GM04504 (cell line): ENCODE results near the gene CDH10.

ENCODE experiments used
- DNase-seq: peaks from one replicate; pipeline ENCODE4 v3.0.0-alpha.2; 2012; ENCODE audit warnings: low read depth

Gene CDH10

DNA sequence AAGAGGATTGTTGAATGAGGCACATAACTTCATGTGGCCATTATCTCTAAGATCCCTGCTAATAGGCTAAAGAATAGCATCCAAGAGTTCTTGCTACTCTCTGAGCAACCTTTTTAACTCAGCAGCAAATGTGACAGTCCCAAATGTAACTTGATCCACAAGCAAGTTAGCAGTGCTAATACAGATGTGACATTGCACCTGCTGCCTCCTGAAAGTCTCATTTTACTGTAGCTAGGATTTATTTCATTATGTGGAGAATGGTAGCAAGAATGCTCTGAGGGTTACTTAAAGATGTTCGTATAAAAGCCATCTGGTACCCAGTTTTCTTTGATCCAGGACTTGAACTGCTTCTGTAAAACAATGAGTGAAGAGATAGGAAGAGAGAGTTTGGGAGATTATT is 45.8 kb downstream of the CDH10 start:
- DNase-seq: no peak

DNA sequence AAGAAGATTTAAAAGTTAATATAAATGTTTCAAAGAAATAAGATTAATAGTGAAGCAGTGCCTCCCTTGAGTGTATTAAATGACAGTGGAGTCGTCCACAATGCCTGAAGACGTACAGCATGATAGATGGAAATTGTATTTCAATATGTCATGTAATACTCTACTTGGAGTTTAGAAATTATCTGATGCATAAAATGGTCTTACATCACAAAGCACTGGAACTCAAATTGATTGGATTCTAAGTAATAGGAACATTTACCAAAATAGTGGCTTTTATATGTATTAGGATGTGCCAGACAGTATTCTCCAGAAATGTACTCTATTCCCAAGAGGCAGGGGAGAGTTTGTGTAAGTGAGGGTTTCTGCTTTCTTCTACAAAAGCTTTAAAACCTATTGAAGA is 49.4 kb downstream of the CDH10 start:
- no peak for DNase-seq

DNA sequence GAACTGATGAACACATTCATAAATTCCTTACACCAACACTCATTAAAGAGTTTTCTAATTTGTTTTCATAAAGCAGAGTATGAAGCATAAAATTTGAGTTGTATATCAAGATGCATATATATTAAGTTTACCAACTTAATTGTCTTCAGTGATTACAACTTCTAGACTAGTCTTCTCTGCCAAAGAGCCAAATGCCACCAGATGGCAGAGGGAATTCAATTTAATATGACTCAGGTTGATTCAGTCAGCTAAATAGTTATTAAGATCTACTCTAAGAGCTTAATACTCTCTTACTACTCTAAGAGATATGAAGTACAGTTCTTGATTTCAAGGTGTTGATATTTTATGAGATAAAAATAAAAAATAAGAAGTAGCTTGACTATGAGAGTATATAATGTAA is 53.4 kb downstream of the CDH10 start:
- no peak for DNase-seq

DNA sequence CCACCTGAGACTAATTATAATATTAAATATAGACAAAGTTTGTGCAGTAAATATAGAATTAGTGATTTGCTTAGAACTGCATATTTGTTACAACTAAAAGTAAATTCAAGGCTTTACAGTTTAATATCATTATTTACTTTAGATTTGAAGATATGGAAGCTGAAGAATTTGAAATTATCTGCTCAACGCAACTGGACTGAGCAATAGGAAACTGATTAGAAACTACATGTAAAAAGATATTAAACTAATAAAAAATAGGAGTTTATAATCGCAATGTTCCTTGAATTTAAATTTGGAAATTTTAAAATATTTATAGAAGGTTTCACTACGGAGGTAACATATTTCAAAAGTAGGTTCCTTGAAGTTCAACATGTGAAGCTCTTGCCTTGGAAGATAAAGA is 55.2 kb downstream of the CDH10 start:
- no peak for DNase-seq

DNA sequence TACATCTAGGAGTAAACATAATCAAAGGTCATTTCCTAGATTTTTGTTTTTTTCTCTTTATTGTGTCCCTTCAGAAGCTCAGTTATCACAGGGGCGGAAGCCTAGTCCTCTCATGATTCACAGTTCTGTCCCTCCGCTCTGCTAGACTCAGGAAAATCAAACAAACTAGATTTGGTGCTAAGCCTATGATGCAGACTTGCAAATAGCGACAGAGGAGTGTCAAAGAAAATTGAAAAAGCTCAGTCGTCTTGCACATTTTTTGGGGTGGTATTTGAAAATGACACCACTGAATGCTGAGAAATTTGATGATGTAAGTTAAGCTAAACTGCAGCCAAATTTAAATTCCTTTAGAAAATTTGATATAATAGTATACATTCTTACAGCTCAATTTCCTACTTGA is 59.0 kb downstream of the CDH10 start:
- DNase-seq: no peak

DNA sequence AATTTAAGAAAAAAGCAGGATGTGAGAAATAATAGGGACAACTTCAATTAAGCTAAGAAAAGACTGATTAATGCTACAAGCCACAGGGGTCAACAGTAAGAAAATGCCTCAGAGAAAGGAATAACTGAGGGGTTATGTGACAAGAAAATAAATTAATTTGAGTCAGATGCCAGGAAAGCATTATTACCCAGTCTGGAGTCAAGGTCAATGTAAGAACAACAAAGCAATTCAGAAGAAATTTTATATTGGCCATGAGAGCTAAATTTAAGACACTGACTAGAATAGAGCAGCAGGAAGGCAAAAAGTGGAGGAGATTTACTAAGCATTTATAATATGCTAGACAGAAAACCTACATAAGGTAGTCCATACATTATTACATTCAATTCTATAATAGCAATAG is 73.5 kb downstream of the CDH10 start:
- no peak for DNase-seq

DNA sequence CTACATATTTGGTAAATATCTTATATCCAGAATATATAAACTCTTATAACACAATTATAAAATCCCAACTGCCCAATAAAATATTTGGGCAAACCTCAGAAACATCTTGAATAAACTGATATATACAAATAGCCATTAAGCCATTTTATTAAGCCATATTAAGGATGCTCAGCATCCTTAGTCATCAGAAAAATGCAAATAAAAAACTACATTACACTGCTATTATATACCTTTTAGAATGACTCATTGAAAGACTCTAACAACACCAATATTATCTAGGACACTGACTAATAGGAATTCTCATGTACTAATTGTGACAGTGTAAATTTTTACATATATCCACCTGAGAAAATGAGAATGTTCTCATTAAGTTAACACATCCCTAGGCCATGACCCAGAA is 77.8 kb downstream of the CDH10 start:
- DNase-seq: no peak

DNA sequence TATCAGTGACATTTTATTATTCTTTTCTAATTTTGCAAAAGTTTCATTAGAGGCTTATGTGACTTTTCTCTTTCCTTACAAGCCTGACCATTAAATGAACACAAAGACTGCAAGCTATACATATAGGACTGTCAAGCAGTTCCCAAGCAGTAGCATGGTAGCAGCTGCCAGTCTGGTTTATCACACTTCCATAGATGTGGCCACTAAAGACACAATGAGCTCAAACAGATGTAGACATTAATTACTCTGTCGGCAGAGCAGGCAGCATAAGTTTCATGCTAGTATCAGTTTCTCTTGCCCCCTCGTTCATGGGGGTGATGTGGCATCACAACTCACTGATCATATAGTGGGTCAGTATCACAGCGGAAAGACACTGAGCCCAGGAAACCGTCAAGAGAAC is 89.5 kb downstream of the CDH10 start:
- no peak for DNase-seq

DNA sequence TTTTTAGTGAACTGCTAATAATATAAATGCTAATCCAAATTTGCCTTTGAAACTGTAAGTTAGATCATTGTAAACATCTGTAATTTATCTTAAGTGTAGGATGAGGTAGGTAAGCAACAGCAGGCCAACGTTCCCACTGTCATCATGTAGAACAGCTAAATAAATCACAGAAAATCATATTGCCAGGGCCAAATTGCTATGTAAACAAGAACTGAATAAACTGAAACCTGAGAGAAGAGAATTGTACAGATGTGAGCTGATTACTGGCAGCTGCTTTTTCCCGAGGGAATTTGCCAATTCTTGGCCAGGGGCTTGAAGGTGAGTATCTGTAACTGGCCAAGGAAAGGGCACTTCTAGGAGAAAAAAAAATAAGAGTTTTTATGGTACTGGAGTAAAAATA is 97.6 kb downstream of the CDH10 start:
- no peak for DNase-seq

DNA sequence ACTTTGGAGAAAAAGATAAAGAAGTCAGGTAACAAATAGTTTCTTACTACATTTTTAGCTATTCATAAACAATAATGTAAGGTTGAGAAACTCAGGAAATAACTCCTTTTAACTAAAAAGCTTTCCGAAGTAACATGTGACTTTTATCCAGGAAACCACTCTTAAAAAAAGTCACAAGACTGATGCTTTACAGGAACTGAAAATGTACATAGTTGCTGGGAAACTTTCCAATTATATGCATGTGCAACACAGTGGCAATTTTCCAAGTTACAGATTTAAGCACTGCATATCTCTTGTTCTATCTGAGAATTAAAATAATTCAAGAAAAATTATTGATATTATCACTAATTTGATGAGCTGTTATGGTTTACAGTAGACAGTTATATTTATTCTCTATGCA is 105.2 kb downstream of the CDH10 start:
- DNase-seq: no peak

DNA sequence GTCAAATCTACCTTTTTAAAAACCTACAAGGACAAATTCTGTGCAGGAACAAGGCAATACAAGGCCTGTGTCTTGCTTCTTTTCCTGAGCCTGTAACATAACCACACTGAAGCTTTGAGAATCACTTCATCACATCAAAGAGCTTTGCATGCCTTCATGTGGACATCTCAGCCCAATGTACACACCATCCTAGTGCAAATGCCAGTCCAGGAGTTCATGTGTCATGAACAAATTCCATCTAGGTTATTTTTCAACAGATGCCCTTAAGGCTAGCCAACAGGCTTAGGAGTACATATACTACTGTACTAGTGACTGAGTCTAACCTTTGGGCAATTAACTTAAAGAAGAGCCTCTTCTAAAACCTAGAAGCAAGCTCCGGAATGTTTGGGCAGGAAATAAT is 106.4 kb downstream of the CDH10 start:
- DNase-seq: no peak

DNA sequence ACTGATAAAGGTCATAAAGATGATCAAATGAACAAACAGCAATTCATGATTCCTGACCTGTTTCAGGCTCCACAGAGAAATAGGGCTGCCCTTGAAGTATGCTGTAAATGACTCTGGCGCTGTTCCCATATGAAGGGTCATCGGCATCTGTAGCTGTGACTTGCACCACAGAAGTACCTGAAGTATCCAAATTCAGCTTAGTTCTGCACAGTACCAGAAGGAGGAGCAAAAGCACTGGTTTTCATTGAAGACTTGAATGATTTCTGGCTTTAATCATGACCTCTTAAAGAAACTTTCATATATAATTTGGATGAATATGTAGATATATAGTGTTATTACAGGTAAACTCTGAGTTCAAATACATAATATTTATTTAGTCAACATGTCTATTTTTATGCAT is 109.1 kb downstream of the CDH10 start:
- DNase-seq: no peak

DNA sequence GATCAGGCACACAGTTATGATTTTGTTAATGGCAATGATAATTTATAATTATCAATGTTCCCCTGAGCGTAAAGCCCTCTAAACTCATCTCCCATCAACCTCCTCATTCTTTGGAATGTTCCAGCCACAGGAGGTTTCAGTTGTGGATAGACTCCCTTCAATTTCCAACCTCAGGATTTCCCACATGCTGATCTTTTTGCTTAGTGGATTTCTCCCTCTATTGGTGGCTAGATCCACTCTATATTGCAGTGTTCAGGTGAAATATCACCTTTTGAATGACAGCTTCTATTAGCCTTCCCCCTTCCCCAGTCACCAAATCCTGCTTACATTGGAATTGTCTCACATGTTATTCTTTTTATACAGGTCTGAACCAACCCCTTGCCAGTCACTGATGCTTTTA is 113.9 kb downstream of the CDH10 start:
- DNase-seq: no peak

DNA sequence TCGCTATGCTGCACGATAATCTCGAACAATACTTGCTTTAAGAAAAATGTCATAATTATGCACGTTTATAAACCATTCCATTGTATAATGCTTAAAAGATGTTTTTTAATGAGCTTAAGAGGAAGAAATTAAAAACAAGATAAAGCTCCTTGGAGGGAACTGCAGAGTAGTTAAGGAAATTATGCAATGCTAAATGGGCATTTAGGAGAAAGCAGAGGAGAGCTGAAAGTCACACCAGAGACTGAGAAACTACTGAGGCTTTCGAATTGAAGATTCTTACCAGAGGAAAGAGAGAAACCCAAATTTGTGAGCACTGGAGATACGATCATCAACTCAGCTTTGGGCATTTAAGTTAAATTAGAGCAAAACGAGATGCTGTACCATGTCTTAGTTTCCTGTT is 119.4 kb downstream of the CDH10 start:
- DNase-seq: no peak

DNA sequence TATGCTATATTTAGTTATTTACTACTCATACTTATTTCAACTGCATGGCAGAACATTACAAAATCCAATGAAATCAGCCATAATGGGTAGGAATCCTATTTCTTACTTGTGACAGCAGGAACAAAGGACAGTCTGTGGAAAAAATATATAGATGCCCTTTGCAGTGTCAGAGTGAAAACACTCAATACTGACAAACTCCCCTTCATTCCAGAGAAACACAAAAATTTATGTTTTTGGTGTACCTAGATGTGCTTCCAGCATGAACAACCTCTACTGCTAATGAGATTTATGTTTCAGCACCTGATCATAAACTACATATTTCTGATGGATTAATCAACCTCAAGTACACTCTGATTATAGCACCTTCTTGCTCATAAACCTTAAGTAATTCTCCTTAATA is 132.4 kb downstream of the CDH10 start:
- no peak for DNase-seq

DNA sequence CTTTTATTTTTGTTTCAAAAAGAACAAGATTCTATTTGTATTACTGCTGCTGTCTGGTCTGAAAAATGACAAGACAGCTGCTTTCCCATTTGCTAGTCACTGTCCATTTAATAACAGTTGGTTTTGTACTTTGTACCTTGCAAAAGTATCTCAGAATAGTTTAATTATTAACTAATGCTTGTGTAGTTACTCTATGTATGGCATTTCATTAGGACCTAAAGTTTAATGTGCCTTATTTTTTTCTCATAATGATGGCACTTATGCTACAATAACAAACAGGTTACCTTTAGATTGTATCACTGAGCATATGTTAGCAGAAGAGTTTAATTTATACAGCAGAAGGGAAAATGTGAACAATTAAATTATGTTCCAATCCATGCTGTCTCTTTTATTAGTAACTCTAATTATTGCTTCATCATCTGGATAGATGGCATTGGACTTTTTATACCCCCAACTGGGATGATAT is 134.2 kb downstream of the CDH10 start:
- DNase-seq: no peak

DNA sequence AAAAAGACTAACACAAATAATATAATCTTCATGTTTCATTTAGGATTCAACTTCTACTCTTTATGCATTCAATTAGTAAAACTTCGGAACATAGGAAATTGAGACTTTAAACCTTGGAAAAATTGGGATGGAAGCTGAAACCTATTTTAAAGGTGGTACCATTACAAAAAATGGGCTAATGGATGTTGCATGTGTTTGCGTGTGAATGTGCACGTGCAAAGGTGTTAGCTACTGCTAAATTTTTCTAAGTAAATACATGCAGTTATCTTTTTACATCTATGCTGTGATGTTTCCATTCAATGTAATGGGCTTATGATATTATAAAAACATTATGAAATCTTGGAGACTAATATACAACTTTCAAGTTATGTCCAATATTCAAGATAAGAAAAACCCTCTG is 134.8 kb downstream of the CDH10 start:
- DNase-seq: no peak

DNA sequence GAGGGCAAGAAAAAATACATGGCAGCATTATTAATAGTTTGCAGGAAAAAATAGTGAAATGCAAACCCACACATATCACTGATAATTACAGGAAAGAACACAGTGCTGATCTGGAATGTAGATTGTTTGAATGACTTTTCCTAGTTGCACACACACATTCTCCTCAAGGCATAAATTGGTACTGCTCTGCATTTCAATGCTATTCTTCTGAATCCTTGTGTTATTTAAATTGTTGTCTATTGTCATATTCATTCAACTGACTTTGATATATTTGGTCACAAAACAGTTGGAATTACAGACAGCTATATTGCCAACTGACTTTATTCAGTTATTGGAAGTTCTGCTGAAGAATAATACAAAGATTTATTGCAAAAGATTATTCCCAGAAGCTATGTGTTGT is 139.5 kb downstream of the CDH10 start:
- DNase-seq: no peak

DNA sequence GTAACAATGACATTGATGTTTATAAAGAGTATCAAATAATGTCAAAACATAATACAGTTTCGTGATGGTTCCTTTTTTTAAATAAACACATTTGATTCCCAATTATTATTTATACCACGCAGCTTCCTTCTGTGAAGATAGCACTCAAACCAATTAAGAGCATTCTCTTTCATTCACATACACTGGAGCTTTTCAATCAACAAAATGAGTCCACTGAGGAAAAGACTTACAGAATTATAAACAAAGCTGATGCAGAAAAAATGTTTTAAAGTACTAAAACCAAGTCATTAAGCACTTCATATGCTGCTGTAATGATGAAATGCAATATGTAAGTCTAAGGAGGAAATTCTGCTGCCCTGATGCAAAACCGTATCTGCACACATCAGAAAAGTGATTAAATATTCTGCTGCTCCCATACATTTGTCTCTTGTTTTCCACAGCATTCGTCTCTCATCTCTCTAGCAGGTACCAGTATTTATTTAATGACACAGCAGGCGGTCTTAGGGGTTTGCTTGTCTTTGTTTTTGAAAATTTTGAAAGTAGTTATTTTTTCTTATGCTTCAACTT is 147.1 kb downstream of the CDH10 start:
- DNase-seq: no peak

DNA sequence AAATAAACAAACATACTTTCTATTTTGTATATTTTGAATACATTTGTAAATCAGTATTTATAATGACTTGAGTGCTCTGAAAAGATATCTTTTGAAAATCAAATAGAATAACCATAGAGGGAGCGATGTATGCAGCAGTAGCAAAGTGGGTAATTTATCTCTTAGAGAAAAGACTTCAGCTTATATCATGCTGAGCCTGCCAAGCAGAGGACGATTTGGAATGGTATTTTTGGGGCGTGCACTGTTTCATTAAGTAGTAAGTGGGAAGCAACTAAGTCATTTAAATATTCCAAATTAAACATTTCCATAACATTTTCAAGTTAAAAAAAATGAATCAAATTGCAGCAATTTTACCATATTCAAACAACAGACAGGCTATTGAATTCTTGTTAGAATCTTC is 147.6 kb downstream of the CDH10 start:
- DNase-seq: no peak

DNA sequence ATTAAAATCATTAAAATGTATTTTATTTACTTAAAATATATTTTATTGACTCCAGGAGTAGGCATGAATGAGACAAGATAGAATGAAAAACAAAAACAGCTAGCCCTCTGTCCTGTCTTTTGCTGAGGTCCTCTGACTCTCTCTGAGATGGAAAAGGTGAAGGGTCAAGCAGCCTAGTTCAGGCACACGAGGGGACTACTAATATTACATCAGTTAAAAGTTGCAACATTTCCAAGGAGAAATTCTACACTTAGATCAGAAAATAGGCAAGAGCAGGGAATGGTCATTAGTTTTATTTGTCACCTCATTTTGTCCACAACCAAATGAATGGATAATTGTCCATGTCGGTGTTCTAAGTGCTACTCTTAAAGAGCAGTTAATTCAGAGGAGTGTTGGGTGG is 148.5 kb downstream of the CDH10 start:
- no peak for DNase-seq

DNA sequence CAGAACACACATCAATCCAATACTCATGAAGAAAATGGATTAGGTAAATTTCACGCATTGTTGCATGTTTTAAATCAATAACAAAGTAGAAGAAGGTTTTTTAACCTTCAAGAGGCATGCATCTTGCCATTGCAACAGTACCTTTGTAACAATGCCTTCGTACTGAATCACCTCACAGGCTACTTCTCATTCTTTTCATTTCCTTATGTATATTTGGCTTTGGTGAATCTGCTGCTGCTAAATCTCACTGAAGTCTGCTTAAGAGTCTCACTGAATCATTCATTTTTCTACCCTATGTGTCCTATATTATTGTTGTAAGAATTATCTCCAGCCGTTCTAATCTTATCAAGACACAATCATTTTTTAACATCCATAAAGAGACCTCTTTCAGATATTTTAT is 152.5 kb downstream of the CDH10 start:
- DNase-seq: no peak

DNA sequence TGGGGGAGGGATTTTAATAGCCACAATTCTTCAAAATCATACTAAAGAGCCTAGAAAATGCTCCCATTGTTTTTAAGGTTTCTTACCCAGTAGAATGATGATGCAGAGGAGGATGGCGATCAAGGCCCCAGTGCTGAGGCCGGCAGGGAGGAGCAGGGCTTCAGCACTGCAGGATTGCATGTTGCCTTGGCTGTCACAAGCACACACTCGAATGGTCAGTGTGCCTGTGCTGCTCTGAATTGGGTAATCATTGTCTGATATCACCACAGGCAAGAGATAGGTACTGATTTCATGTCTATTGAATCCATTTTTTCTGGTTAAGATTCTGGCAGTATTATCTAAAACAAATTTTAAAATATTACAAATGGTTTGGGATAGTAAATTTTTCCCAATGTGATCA is 153.3 kb downstream of the CDH10 start:
- no peak for DNase-seq

DNA sequence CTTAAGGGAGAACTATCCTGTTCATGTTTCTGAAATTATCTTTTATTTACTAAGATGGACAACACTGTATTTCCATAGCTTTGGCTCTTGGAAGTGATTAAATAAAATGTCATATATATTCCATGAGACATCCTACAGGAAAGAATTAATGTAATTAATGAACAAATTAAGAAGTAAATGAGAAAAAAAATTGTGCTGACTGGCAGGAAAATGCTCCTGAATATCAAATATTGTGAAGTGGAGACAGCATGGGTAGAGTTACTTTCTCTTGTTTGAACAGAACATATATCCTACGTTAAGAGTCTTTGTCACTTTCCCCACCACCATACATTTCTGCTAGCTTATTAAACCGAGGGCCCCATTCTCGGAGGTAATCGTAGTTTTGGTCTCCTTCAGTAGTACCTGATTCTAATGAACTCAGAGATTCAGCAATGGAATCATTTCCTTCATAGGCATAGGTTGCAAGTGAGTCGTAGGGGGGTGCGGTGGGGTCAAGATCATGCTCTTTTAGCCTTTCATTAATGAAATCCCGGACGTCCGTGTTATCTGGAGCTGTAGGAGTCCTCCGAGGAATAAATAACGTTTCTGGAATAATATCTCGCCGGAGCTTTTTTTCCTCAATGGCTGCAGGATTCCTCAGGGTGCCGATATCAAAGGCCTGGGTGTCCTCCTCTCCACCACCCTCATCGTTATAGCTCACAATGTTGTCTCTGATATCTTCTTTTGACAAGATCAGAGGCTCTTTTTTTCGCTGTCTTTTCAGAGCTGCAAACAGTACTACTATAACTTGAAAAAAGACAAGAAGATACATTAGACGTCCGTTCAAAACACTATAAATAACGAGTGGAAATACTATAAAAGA is 157.2 kb downstream of the CDH10 start:
- DNase-seq: no peak
